ENCODE data around the gene CATSPER1. TPM values are rescaled to one million over a fixed set of nuclear protein-coding genes. Genes with fewer than 3 reads are reported as not detected.

Gene CATSPER1
- total RNA-seq, 2 donors from 2014 or later: 0.39 TPM; not detected in 1

- ATAC-seq: peak; percentile 20
- intact Hi-C loops (cut with DNase I, micrococcal nuclease): loop anchor here in 1 of 2 donors (10.0 kb wide), 1 partner anchor 96 kb away; the partner anchor contains the start of gene FIBP
- DNase-seq: no peak
Observed at GRCh38 chr11:65981101-65981740, 45.1 kb downstream of the CATSPER1 start.

GRCh38 chr11:65979261-65979759, 47.0 kb downstream of the CATSPER1 start:
- DNase-seq: no peak
- peak; percentile 13 for ATAC-seq
- intact Hi-C loops (cut with DNase I, micrococcal nuclease): no loop called here

GRCh38 chr11:65978391-65979238, 47.7 kb downstream of the CATSPER1 start:
- intact Hi-C loops (cut with DNase I, micrococcal nuclease): no loop called here

GRCh38 chr11:65977621-65978390, 48.5 kb downstream of the CATSPER1 start:
- intact Hi-C loops (cut with DNase I, micrococcal nuclease): no loop called here
- ATAC-seq (no peak), DNase-seq (no peak)

More at GRCh38 chr11:65978391-65979238, 47.7 kb downstream of the CATSPER1 start:
- DNase-seq: no peak
- ATAC-seq: no peak

GRCh38 chr11:65976216-65977176, 49.8 kb downstream of the CATSPER1 start:
- ATAC-seq: no peak
- intact Hi-C loops (cut with DNase I, micrococcal nuclease): no loop called here
- no peak for DNase-seq

- DNase-seq (no peak), ATAC-seq (peak; percentile 3)
- intact Hi-C loops (cut with DNase I, micrococcal nuclease): no loop called here
Observed at GRCh38 chr11:65975771-65976170, 50.5 kb downstream of the CATSPER1 start.

GRCh38 chr11:65973439-65974110, 52.7 kb downstream of the CATSPER1 start:
- ATAC-seq: no peak
- intact Hi-C loops (cut with DNase I, micrococcal nuclease): no loop called here
- no peak for DNase-seq

- no peak for ATAC-seq
- intact Hi-C loops (cut with DNase I, micrococcal nuclease): no loop called here
- DNase-seq: no peak
Observed at GRCh38 chr11:65972116-65972515, 54.2 kb downstream of the CATSPER1 start.

GRCh38 chr11:65968600-65969482, 57.4 kb downstream of the CATSPER1 start:
- no peak for DNase-seq
- ATAC-seq: peak; percentile 26
- intact Hi-C loops (cut with DNase I, micrococcal nuclease): no loop called here

- DNase-seq (no peak), ATAC-seq (no peak)
- intact Hi-C loops (cut with DNase I, micrococcal nuclease): no loop called here
Observed at GRCh38 chr11:65967329-65967934, 58.8 kb downstream of the CATSPER1 start.

Other genes with a start within 250 kb of the CATSPER1 start
- 10 to 100 TPM; 21.7 to 22.4 TPM for gene AP5B1, start 245.5 kb downstream of the CATSPER1 start, total RNA-seq
- 10 to 100 TPM; 29.5 to 35.9 TPM for gene OVOL1, start 239.4 kb downstream of the CATSPER1 start, total RNA-seq
- 1 to 10 TPM; 1.6 to 3.8 TPM for gene SNX32, start 192.5 kb downstream of the CATSPER1 start, total RNA-seq
- 1,000 to 10,000 TPM; 1,740 to 2,016 TPM for gene CFL1, start 168.3 kb downstream of the CATSPER1 start, total RNA-seq
- gene MUS81, start 166.0 kb downstream of the CATSPER1 start, total RNA-seq: 10 to 100 TPM; 55.7 to 63.4 TPM
- gene EFEMP2, start 153.7 kb downstream of the CATSPER1 start, total RNA-seq: 10 to 100 TPM in 1 of 2 donors, 1 to 10 TPM in 1; 4.5 to 21.4 TPM
- gene CTSW, start 146.6 kb downstream of the CATSPER1 start, total RNA-seq: 1 to 10 TPM; 1.5 to 2.4 TPM
- 10 to 100 TPM; 47.7 to 49.6 TPM for gene FIBP, start 138.0 kb downstream of the CATSPER1 start, total RNA-seq
- 1 to 10 TPM; 7.1 to 8.6 TPM for gene CCDC85B, start 135.8 kb downstream of the CATSPER1 start, total RNA-seq
- 1 to 10 TPM; 1.1 to 1.8 TPM for gene FOSL1, start 126.1 kb downstream of the CATSPER1 start, total RNA-seq
- 10 to 100 TPM; 18.6 to 29.3 TPM for gene C11orf68, start 107.4 kb downstream of the CATSPER1 start, total RNA-seq
- gene DRAP1, start 107.1 kb downstream of the CATSPER1 start, total RNA-seq: 10 to 100 TPM; 47.3 to 53.4 TPM
- not detected for gene TSGA10IP, start 81.0 kb downstream of the CATSPER1 start, total RNA-seq
- gene SART1, start 64.7 kb downstream of the CATSPER1 start, total RNA-seq: 10 to 100 TPM; 41.1 to 46.4 TPM
- 10 to 100 TPM; 21.6 to 31.3 TPM for gene EIF1AD, start 24.3 kb downstream of the CATSPER1 start, total RNA-seq
- gene BANF1, start 24.0 kb downstream of the CATSPER1 start, total RNA-seq: 100 to 1,000 TPM; 103 to 111 TPM
- not detected for gene CST6, start 14.5 kb downstream of the CATSPER1 start, total RNA-seq
- gene GAL3ST3, start 22.7 kb upstream of the CATSPER1 start, total RNA-seq: not detected
- 100 to 1,000 TPM; 123 to 131 TPM for gene SF3B2, start 25.9 kb upstream of the CATSPER1 start, total RNA-seq
- gene PACS1, start 43.8 kb upstream of the CATSPER1 start, total RNA-seq: 10 to 100 TPM; 17.1 to 19.2 TPM
- 10 to 100 TPM; 17.3 to 23.4 TPM for gene KLC2, start 231.2 kb upstream of the CATSPER1 start, total RNA-seq
- 100 to 1,000 TPM; 208 to 210 TPM for gene RAB1B, start 242.2 kb upstream of the CATSPER1 start, total RNA-seq